NCI-H748 treated with DMSO at 0.1 percent for 48 hours (cell line): ENCODE measurements around the gene RBBP4.
"Not testable (repeated sequence)": the region's sequence is repeated elsewhere in the genome, so short reads cannot be mapped to it uniquely, and the experiment has no call there.

Experiments
- DNase-seq: peaks from one replicate; lab custom pipeline; 2025; lab: John Stamatoyannopoulos, UW

Gene RBBP4

DNA sequence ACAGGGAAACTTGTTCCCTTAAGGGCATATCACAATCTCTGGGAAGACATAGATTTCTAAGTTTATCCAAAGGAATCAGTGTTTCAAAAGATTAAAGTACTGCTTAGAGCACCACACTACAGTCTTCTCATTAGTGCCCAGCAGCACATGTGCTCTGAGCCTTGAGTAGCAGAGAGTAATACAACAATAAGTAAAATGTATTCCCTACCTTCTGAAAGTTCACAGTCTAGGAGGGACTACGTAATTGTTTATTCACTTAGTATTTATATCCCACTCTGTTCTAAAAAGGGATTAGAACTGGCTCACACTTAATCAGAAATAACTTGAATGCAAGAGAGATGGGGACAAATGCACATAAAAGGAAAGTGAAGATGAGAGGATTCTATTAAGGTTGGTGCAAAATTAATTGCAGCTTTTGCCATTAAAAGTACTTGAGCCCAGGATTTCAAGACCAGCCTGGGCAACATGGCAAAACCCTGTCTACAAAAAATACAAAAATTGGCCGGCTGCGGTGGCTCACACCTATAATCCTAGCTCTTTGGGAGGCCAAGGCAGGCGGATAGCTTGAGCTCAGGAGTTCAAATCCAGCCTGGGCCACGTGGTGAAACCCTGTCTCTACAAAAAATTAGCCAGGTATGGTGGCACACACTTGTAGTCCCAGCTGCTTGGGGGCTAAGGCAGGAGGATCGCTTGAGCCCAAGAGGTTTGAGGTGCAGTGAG is 42.6 kb downstream of the RBBP4 start:
- no peak for DNase-seq

DNA sequence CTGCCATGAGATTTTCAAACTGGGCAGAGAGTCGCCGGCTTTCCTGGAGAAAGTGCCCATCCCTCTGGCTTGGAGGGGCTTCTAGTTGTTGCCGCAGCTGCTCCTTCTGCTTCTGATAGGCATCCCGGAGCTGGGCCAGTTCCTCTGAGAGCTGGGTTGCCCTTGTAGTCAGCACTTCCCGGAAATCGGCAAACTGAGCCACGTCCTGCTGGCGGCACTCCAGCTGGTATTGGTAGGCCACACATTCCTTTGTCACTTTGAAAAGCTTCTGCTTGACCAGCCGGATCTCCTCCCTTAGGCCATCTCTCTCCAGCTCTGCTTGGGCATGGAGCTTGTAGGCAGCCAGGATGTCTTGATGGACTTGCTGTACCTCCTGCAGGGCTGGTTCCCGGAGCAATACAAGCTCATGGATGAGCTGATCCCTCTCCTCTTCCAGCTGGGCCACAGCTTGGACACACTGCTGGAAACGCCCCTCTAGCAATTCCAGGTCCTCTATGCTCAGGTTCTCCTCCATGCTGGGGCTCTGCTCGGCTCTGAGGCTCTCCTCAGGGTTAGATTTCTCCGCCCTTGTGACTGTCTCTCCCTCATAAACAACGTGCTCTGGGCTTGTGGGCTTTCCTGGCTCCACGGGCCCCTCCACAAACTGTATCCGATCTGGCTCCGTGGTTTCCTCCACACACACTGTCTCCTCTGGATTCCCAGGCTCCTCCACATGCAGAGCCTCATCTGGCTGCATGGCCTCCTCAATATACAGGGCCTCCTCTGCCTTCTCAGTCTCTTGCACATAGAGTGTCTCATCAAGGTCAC is 44.3 kb downstream of the RBBP4 start:
- DNase-seq: no peak

GRCh38 chr1:32696041-32696440 is 45.0 kb downstream of the RBBP4 start:
- no peak for DNase-seq

DNA sequence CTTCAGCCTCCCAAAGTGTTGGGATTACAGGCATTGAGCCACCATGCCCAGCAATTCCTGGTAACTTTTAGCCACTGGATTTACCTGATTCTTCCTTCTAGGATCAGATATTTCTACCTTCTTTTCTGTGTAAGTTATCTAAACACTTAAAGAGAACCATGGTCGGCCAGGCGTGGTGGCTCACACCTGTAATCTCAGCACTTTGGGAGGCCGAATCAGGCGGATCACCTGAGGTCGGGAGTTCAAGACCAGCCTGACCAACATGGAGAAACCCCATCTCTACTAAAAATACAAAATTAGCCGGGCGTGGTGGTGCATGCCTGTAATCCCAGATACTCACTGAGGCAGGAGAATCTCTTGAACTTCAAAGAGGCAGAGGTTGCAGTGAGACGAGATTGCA is 46.0 kb downstream of the RBBP4 start:
- DNase-seq: not testable (repeated sequence)

DNA sequence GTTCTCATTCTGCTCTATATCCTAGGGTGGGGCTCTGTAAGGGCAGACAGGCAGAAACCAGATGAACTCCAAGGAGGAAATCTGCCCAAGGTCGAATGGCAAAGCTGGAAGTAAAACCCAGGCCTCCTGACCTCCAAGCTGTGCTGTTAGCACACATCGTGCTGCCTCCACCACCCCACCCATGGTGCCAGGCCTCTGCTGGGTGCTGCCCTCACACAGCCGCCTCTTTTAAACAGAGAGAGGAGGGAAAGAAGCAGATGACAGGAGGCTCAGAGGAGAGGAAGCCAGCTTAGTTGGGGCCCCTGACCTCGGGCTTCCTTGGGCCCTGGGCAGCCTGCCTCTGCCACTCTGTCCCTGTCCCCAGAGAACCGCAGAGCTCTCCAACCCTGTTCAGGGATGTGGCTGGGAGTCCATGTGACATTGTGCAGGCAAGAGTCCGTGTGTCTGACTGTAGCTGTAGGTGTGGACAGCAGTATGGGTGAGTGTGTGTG is 50.5 kb downstream of the RBBP4 start:
- no peak for DNase-seq

DNA sequence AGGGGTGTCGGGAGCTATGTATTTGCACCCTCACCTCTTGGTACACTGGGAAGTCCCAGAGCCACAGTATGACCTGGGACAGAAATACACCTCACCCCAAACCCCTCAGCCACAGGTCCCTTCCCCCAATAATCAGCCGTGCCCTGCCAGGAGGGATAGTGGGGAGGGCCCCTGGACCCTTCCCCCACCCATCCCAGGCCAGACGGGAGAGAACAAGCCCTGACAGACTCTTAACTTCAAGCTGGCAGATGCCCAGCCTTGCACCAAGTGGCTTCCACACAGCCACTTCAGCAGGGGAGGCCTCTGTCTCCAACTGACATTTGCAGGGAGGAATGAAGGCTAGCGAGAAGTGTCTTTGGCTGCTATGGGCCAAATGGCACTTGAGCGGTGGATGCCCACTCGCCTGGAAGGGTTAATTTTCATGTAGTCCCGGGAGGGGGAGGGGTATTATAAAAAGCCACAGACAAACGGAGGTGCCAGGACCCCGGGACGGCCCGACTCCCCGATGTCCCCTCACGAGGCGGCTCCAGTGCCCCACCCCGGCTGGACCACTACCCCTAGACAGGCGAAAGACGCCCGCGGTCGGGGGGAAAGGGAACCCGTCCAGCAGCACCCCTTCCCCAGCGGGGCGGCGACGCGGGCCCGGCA is 51.1 kb downstream of the RBBP4 start:
- no peak for DNase-seq

DNA sequence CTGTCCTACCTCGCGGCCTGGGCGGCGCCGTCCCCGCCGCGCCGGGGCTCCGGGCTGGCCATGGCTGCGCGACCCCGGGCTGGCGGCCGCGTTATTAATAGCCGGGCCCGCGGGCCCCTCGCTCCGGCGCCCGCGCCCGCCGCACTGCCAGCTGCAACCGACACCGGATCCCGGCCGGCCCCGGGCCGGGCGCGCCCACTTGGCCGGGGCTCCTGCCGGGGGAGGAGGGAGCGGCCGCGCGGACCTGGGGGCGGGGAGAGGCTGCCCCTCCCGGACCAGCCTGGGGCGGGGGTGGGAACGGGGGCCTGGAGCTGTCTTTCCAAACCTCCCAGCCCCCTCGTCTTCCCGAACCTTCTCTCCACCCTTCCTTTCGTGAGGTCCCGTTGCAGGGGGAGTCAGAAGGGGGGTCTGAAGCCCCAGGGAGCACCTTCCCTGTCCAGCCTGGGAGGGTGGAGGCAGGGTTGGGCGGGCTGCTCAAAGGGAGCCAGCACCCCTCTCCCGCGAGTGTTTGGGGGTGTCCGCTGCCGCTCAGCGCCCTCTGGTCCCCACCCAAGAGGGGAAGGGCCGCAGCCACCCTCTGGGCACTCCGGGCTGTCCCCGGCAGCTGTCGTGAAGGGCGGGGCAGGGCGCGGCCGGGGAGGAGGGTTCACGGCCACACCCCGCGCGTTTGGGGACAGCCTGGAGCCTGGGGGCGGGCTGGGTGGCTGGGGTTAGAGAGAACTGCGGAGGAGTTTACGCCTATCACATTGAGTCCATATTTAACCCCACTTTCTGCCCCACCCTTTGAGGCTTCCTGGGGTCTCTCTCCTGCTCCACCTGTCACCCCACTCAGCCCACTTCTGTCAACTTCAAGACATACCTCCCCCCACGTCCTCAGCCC is 51.8 kb downstream of the RBBP4 start, which contains the start of gene SYNC:
TSS of gene SYNC (minus strand) at position 172 of the 880 bp plus-strand sequence. CDS start at position 62, 110 bp downstream.
- no peak for DNase-seq

GRCh38 chr1:32703479-32704291 is 52.7 kb downstream of the RBBP4 start:
- DNase-seq: no peak

GRCh38 chr1:32705516-32705915 is 54.5 kb downstream of the RBBP4 start:
- DNase-seq: no peak

GRCh38 chr1:32706491-32706890 is 55.5 kb downstream of the RBBP4 start:
- DNase-seq: no peak

DNA sequence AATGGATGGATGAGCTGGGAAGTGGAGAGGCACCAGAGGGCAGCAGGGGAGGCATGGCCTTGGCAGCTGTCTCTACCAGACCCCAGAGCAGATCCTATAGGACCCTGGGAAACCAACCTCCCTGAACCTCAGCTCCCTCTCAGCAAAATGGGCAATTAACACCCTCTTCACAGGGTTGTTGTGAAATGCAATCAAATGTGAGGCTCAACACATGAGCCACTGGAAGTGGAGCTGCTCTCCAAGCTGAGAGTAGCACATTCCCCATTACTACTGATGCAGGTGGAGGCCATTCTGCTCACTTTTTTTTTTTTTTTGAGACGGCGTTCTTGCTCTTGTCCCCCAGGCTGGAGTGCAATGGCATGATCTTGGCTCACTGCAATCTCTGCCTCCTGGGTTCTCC is 58.1 kb downstream of the RBBP4 start:
- no peak for DNase-seq

DNA sequence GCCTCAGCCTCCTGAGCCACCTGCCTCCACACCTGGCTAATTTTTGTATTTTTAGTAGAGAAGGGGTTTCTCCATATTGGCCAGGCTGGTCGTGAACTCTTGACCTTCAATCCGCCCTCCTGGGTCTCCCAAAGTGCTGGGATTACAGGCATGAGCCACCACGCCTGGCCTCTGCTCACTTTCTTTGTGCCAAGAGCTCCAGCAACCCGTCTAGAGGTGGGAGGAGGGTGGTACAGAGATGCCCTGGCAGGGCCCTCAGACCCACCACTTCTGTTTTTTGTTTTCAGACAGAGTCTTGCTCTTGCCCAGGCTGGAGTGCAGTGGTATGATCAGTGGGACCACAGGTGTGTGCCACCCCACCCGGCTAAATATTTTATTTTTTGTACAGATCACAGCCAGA is 58.5 kb downstream of the RBBP4 start:
- no peak for DNase-seq

DNA sequence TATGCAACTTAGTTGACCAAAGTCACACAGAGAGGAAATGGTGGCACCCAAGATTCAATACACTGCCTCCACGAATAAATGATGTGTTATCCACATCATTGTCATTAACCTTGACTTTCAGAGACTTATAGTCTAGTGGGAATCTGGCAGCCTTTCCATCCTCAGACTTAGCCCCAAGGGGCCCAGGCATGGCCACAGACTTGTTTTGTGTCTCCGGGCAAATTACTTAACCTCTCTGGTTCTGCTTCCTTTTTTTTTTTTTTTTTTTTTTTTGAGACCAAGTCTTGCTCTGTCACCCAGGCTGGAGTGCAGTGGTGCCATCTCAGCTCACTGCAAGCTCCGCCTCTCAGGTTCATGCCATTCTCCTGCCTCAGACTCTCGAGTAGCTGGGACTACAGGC is 60.2 kb downstream of the RBBP4 start:
- not testable (repeated sequence) for DNase-seq

GRCh38 chr1:32713081-32713480 is 62.1 kb downstream of the RBBP4 start:
- no peak for DNase-seq

DNA sequence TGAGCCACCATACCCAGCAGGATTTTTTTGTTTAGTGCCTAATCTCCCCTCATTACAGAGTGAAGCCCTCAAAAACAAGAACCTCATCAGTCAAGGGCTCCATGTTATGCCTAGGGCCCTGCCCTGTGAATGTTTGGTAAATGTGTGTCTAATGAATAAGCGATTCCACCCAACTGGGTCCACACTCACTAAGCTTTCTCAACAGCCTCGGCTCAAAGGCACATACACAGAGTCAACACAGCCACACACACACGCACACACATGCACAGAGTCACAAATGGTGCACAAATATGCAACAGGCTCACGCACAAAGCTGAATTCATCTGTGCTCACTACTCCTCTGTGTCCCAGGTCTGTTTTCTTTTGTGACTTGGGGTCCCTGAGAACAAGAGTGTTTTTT is 63.3 kb downstream of the RBBP4 start:
- no peak for DNase-seq

DNA sequence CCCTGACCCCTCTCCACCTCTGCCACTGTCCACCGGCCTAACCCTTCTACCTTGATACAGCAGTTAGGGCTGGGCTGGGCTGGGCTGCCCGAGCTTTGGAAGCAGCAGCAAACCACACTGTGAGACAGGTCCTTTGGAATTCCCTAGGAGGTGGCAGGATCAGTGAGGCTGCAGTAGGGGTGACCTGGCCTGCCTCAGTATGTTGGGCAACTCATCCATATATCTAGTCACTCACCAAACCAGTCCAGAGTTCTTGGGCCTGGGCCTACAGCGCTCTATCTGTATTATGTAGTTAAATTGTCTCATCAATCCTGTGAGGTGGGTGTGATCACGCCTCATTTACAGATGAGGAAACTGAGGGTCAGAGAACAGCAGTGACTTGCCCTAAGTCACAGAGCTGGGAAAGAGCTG is 64.9 kb downstream of the RBBP4 start:
- DNase-seq: no peak

DNA sequence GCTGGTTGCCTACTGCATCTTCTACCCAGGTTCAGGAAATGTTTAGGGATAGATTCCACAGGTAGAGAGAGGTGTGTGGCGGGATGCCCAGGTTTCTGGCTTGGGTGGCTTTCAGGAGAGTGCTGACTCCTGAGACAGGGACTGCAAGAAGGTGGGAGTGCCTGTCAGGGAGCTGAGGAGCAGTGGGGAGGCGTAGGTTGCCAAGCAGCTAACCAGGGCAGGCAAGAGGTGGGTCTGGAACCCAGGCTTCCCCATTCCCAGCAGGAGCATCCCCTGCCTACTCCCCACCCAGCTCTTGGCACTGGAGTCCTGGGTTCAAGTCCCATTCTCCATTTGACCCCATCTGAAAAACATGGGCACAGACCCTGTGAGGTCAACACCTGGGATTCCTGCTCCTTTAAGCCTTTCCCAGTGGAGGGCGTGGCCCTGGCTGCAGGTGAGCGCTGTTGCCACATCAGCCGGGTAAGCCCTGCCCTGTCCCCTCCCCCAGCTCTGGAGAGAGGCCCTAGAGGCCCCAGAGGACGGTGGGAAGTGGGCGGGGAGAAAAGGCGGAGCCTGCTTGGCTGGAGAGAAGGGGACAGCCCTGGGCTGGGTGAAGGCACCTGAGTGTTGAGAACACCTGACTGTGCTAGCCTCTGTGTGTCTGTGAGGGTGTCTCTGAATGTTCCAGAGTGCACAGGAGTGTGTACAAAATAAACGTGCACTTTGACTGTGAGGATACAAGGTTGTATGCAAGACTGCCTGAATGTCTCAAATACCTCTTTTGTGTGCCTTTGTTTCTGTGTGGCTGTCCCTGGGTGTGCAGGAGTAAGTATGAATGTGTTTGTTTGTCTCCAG is 65.5 kb downstream of the RBBP4 start:
- peak; percentile 86 for DNase-seq

DNA sequence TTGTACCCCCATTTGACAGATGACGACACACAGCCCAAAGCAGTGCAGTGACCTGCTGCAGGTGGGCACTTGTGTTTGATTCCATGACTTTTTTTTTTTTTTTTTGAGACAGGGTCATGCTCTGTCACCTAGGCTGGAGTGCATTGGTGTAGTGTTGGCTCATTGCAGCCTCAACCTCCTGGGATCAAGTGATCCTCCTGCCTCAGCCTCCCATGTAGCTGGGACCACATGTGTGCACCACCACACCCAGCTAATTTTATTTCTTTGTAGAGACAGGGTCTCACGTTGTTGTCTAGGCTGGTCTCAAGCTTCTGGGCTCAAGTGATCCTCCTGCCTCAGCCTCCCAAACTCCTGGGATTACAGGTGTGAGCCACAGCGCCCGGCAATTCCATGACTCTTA is 66.5 kb downstream of the RBBP4 start:
- DNase-seq: no peak

- DNase-seq: no peak
These were observed 67.0 kb downstream of the RBBP4 start for GRCh38 chr1:32718036-32718435.

- DNase-seq: no peak
These were observed 67.5 kb downstream of the RBBP4 start for GRCh38 chr1:32718527-32718926.
